Cardiac fibroblast (primary cell): ENCODE measurements around the gene USP2.
A peak's percentile ranks its signal among the peaks of the same experiment; 100 is the strongest.

ENCODE experiments used
- DNase-seq, 2 donors: peaks; one replicate each; pipeline versions ENCODE4 v3.0.0 to v3.0.0-alpha.2; 2010; ENCODE audit warnings: low read depth in 2 of 2
- H3K4me3 ChIP-seq, 2 donors: replicated peaks in 1 of 2; 1 replicate in 1 of 2; 2 replicates in 1 of 2; pipeline ENCODE4 v1.5.1; 2011; ENCODE audit warnings: low read depth in 2 of 2, low read length in 2 of 2, mild to moderate bottlenecking in 2 of 2, moderate library complexity in 1 of 2
- CTCF ChIP-seq: IDR thresholded peaks from one replicate; pipeline ENCODE4 v1.5.1; 2011; ENCODE audit warnings: low read depth, mild to moderate bottlenecking, low read length, inconsistent platforms

USP2 gene

DNA sequence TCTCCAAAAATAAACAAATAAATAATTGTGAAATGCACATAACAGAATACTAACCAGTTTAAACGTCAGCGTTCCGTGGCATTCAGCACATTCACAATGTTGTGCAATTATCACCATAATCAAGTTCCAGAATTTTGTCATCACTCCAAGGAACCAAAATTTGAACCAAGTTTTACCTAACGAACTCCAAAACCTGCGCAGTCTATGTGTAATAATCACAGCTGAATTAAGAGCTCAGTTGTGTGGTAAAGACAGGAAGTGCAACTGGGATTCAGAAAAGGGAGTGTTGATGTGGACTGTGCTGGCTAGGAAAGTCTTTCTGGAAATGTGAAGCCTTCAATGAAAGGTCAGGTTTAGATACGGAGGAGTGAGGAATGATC is 59.1 kb downstream of the USP2 start:
- no peak overlapping the region for H3K4me3 ChIP-seq
- peak; percentile 47 to 52 for DNase-seq
- TF ChIP-seq CTCF: peak; percentile 30

GRCh38 chr11:119320776-119321524 is 60.5 kb downstream of the USP2 start:
- peak; percentile 65 to 66 for DNase-seq

DNA sequence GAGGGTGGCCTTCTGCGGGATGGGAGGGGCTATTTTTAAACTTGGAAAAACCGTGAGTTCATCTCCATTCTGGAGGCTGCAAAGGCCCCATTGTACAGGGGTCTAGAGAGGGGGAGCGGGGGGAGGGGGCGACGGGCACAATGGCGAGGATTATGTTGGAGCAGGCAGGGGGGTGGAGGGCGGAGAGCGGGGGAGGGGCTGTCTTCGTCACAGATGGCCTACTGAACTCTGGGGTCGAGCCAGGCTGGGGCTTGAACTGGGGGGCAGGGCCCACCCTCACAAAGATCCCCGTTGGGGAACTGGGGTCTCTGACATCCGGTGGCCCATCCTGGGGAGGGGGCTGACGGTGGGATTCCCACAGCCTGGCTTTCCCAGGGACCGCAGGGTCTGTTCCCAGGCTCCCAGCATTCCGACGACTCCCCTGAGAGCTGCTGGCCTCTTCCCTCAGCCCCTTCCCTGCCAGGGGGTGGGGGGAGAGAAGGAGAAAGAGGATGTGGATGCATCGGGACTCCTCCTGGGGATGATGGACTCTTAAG is 61.2 kb downstream of the USP2 start:
- peak in 1 of 2 donors; percentile 38 for DNase-seq
- no peak for TF ChIP-seq CTCF
- peak overlapping the region; percentile 0 to 35 for H3K4me3 ChIP-seq

More at GRCh38 chr11:119320776-119321524, 60.5 kb downstream of the USP2 start:
- TF ChIP-seq CTCF: no peak
- H3K4me3 ChIP-seq: peak overlapping the region; percentile 22 to 35

DNA sequence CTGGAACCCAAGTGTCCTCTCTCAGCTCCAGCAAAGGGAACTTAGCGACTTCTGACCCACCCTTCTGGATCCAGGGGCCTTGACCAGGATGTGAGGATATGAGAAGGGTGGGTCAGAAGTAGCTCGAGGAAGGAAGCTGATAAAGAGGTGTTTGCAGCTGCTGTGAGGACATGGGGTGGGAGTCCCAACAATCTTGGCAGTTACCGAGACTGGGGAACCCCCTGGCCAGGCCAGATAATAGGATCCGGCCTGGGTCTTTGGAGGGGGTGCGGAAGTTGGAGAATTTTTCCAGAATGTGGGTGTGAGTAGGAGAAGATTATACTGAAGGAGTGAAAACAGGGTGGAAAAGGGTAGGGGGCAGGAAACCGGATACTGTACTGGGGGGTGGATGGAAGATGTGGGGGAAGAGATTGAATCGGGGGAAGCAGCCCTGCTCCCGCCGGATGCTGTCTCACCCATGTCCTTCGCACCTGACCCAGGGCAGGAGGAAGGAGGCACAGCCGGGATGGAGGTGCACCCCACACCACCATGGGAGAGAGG is 61.7 kb downstream of the USP2 start:
- TF ChIP-seq CTCF: no peak
- peak in 1 of 2 donors; percentile 43 for DNase-seq
- H3K4me3 ChIP-seq: no peak overlapping the region

DNA sequence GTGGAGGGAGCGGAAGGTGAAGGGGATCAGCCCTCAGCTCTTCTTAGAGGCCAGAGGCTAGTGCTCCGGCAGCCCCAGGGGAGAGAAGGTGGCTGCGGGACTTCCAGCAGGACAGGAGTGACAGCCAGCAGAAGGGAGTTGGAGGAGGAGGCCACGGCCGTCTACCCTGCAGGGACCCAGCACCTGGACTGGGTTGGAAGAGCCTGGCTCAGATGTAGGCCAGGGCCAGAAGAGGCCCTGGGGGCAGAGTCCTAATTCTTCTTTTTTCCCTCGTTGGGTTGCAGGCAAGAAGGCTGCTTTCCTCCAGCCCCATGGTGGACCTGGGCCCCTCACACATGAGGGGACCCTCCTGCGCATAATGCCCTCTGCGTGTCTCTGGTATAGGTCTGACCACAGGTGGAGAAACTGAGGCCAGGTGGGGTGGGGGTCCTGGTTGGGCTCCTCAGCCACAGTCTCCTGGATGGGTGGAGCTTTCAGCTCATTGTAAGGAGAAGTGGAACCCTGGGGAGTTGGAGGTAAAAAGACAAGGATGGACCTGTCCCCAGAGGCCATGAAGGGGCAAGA is 62.3 kb downstream of the USP2 start:
- DNase-seq: no peak
- no peak for TF ChIP-seq CTCF
- H3K4me3 ChIP-seq: no peak overlapping the region

- DNase-seq: peak; percentile 73 to 87
- TF ChIP-seq CTCF: no peak
- no peak overlapping the region for H3K4me3 ChIP-seq
These were observed 63.0 kb downstream of the USP2 start for GRCh38 chr11:119318240-119319135.
